Bronchial epithelial cell (primary cell): Measurements from ENCODE around the gene CDK11B. TPM values are rescaled to one million over a fixed set of nuclear protein-coding genes. Genes with fewer than 3 reads are reported as not detected.

ENCODE experiments used
- DNase-seq: peaks from one replicate; pipeline ENCODE4 v3.0.0-alpha.2; 2010; ENCODE audit warnings: low read depth
- FAIRE-seq: peaks from 2 replicates; lab custom pipeline; 2011; peaks lifted over from hg19 to GRCh38; lab: Jason Lieb, UNC
- H3K27me3 ChIP-seq: 2 replicates; pipeline ENCODE4 v1.5.1; 2011; ENCODE audit warnings: low read length; ENCODE audit not compliant: control insufficient read depth, insufficient read depth
- H3K36me3 ChIP-seq: 2 replicates; pipeline ENCODE4 v1.5.1; 2011; ENCODE audit warnings: low read length; ENCODE audit not compliant: control insufficient read depth, insufficient read depth
- H3K4me3 ChIP-seq: 2 replicates; pipeline ENCODE4 v1.5.1; 2011; ENCODE audit warnings: mild to moderate bottlenecking, low read depth, low read length, control low read depth
- total RNA-seq: library from RNA; depleted of rRNA; stranded (reverse); fragments of >200 nt; gene quantifications from 2 replicates; pipeline ENCODE4 v1.2.1, GENCODE V29; 2014
- TF ChIP-seq, protein P1 (sequence below): IDR thresholded peaks from 2 replicates; pipeline ENCODE4 v1.5.1; 2011; ENCODE audit warnings: mild to moderate bottlenecking, moderate library complexity, low read length, control low read depth, inconsistent platforms; ENCODE audit not compliant: insufficient read depth, severe bottlenecking

The CDK11B gene
- total RNA-seq, 1 donor from 2014 or later: 5.0 TPM

DNA sequence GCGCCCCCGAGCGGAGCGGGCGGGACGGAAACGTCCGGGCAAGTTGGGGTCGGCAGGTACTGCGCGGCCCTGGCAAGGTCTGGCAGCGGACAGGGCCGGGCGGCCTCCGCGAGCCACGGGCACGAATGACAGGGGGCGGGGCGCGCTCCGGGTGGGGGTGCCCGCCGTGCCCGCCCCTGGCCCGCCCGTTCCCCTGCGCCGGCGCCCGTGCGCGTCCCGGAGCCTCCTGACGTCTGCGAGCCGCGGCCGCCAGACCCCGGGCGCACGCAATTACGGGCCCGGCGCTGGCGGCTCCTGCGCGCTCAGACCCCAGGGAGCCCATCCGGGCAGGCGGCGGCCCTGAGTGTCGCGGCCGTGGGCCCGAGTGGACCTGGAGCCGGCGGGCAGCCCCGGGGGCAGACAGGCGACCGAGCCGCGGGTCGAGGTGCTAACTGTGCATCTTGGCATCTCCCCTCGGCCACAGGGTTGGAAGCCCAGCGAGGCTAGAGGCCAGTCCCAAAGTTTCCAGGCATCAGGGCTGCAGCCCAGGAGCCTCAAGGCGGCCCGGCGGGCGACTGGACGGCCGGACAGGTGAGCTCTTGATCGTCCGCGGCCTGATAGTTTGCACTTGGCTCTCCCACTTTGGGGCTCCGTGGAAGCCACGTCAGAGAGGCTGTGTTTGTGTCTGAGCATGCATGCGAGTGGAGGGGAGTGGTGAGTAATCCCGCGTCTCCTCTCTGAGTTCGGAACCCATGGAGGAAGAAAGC lies 42.6 kb downstream of the CDK11B start:
- Histone ChIP-seq H3K27me3 (no peaks in the 10 kb centered on the region), H3K4me3 (peak overlapping the region; percentile 99), H3K36me3 (peaks cover 3% of the 10 kb centered on the region)
- TF ChIP-seq, protein P1, sequence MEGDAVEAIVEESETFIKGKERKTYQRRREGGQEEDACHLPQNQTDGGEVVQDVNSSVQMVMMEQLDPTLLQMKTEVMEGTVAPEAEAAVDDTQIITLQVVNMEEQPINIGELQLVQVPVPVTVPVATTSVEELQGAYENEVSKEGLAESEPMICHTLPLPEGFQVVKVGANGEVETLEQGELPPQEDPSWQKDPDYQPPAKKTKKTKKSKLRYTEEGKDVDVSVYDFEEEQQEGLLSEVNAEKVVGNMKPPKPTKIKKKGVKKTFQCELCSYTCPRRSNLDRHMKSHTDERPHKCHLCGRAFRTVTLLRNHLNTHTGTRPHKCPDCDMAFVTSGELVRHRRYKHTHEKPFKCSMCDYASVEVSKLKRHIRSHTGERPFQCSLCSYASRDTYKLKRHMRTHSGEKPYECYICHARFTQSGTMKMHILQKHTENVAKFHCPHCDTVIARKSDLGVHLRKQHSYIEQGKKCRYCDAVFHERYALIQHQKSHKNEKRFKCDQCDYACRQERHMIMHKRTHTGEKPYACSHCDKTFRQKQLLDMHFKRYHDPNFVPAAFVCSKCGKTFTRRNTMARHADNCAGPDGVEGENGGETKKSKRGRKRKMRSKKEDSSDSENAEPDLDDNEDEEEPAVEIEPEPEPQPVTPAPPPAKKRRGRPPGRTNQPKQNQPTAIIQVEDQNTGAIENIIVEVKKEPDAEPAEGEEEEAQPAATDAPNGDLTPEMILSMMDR: no peak
- FAIRE-seq: no peak
- no peak for DNase-seq

DNA sequence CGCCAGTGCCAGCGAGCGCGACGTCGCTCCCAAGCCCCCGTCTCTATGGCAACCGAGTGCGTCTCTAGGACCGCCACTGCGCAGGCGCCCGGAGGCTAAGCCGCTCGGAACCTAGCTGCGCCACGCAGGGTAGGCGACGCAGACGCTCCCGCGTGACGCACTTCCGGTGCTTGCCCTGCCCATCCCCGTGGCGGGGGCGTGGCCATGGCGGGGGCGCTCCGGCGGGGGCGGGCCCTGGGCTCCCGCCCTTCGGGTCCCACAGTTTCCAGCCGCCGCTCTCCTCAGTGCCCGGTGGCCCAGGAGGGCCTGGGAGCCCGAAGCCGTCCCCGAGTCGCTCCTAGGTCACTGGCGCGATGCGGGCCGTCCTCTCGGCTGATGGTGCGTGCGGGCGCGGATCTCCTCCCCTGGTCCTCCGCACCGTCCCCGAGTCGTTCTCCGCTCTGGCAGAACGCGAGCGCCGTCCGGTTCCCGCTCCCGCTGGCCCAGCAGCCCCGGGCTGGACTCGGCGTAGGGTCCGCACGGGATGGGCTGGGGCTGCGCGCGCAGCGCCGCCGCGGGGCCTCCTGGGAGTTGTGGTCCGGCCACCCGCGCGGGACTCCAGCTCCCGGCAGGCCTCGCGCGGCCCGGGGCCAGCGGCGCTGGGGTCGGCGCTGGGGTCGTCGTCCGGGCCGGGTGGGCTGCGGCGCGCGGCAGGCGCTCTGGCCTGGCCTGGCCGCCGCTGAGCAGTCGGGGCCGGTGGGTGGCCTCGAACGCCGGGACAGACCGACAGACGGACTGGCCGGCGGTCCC lies 43.4 kb downstream of the CDK11B start, which contains the start of gene MIB2:
Gene MIB2, plus strand, starts transcription at position 245 of the 789 bp plus-strand sequence. CDS start 7,953 bp downstream, outside the sequence.
- DNase-seq (peak; percentile 81), FAIRE-seq (no peak)
- TF ChIP-seq, protein P1: no peak
- Histone ChIP-seq H3K27me3 (no peaks in the 10 kb centered on the region), H3K36me3 (peaks cover 3% of the 10 kb centered on the region), H3K4me3 (peak within 1 kb of the TSS; percentile 99)

DNA sequence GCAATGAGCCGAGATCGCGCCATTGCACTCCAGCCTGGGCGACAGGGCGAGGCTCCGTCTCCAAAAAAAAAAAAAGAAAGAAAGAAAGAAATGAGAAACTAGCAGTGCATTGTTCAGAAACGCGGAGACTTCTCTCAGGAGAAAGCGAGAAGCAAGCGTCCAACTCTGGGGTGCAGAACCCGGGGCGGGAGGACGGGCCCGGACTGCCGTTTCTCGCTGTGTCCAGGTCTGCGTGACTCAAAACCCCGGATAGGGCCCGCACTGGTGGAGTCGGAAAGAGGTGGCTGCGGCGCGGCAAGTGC lies 43.9 kb downstream of the CDK11B start:
- TF ChIP-seq, protein P1: no peak
- peaks cover 3% of the 10 kb centered on the region for H3K36me3 ChIP-seq
- no peak for DNase-seq
- FAIRE-seq: no peak
- H3K4me3 ChIP-seq: peak overlapping the region; percentile 99
- no peaks in the 10 kb centered on the region for H3K27me3 ChIP-seq

DNA sequence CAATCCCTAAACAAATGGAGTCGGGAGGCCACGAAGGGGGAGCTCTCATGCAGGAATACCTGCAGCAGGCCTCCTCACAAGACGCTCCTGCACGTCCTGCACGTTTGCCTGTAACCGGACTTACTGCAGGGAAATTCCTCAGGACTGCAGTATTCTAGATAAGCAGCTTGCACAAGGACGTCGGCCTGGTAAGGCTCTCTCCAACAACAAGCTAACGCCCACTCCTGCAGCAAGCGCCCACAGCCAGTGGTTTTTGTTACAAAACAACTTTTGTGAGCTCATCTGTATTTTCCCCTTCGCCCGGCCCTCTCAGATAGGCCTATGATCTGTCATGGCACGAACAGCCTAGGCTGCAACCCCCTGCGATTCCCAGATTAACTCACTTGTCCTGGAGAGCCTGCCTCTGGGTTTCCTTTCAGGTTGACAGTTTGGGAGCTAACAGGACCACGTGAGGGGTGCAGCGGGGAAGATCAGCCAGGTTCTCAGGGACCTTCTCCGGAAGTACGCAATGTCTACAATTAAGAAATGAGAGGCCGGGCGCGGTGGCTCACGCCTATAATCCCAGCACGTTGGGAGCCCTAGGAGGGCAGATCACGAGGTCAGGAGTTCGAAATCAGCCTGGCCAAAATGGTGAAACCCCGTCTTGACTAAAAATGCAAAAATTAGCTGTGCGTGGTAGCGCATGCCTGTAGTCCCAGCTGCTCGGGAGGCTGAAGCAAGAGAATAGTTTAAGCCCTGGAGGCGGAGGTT lies 44.4 kb downstream of the CDK11B start:
- TF ChIP-seq, protein P1: no peak
- DNase-seq: peak; percentile 87
- Histone ChIP-seq H3K36me3 (peaks cover 3% of the 10 kb centered on the region), H3K27me3 (no peaks in the 10 kb centered on the region), H3K4me3 (peak overlapping the region; percentile 99)
- FAIRE-seq: no peak

DNA sequence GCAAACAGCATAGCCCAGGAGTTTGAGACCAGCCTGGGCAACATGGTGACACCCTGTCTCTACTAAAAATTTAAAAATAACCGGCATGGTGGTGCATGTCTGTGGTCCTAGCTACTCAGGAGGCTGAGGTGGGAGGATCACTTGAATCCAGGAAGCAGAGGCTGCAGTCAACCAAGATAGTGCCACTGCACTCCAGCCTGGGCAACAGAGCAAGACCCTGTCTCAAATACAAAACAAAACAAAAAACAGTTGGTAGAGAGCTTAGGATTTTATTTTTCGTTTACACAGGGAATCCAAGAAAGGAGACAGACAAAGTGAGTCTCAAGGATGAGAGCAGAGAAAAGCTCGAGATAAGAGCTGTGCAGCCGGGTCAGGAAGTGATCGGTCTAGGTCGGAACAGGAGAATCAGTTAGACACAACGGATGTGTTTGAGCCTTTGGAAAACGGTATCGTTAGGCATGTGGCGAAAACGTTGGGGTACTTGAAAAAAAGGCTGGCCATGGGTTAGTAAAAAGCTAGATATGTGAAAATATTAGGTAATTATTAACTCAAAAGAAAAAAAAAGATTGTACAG lies 45.2 kb downstream of the CDK11B start:
- no peak for DNase-seq
- Histone ChIP-seq H3K4me3 (peak overlapping the region; percentile 99), H3K36me3 (peaks cover 3% of the 10 kb centered on the region), H3K27me3 (no peaks in the 10 kb centered on the region)
- FAIRE-seq: no peak
- TF ChIP-seq, protein P1: no peak
